SHP77 (cell line): Measurements from ENCODE around the gene CCDC9B.

Experiments
- DNase-seq, 2 experiments: peaks; one replicate each; lab custom pipeline; 2025; lab: John Stamatoyannopoulos, UW

CCDC9B gene

GRCh38 chr15:40307421-40308211 lies 33.1 kb downstream of the CCDC9B start, which contains the start of gene PLCB2:
TSS of gene PLCB2 (minus strand) at chr15:40307935. CDS start at chr15:40307672, 263 bp downstream.
- DNase-seq: peak; percentile 65 to 87

GRCh38 chr15:40306908-40307307 lies 33.8 kb downstream of the CCDC9B start:
- DNase-seq: no peak

- no peak for DNase-seq
Measured at GRCh38 chr15:40306371-40306770, 34.4 kb downstream of the CCDC9B start.

- DNase-seq: no peak
Measured at GRCh38 chr15:40305281-40305680, 35.5 kb downstream of the CCDC9B start.

GRCh38 chr15:40303576-40303975 lies 37.2 kb downstream of the CCDC9B start:
- no peak for DNase-seq

- no peak for DNase-seq
Measured at GRCh38 chr15:40302981-40303380, 37.8 kb downstream of the CCDC9B start.

- no peak for DNase-seq
Measured at GRCh38 chr15:40302288-40302886, 38.4 kb downstream of the CCDC9B start.

GRCh38 chr15:40301467-40302179 lies 39.1 kb downstream of the CCDC9B start:
- no peak for DNase-seq

- no peak for DNase-seq
Measured at GRCh38 chr15:40300771-40301170, 40.0 kb downstream of the CCDC9B start.

GRCh38 chr15:40300367-40300766 lies 40.4 kb downstream of the CCDC9B start:
- no peak for DNase-seq

GRCh38 chr15:40298216-40298935 lies 42.4 kb downstream of the CCDC9B start:
- no peak for DNase-seq

GRCh38 chr15:40297356-40297755 lies 43.4 kb downstream of the CCDC9B start:
- no peak for DNase-seq

- DNase-seq: no peak
Measured at GRCh38 chr15:40296561-40297230, 44.0 kb downstream of the CCDC9B start.

- DNase-seq: no peak
Measured at GRCh38 chr15:40295877-40296560, 44.7 kb downstream of the CCDC9B start.

- no peak for DNase-seq
Measured at GRCh38 chr15:40295297-40295696, 45.4 kb downstream of the CCDC9B start.

GRCh38 chr15:40293905-40294895 lies 46.5 kb downstream of the CCDC9B start:
- DNase-seq: no peak

- DNase-seq: no peak
Measured at GRCh38 chr15:40293006-40293405, 47.7 kb downstream of the CCDC9B start.

GRCh38 chr15:40292246-40292645 lies 48.5 kb downstream of the CCDC9B start:
- no peak for DNase-seq

GRCh38 chr15:40290918-40291574 lies 49.7 kb downstream of the CCDC9B start:
- peak; percentile 49 to 75 for DNase-seq
